SK-N-SH treated with all-trans-retinoic acid at 6 μM for 48 hours (cell line): ENCODE measurements around the gene PCBP3.

Source experiments
- ATAC-seq: fragments of 200-7000 bp; cut with Tn5 transposase; 3 replicates; pipeline ENCODE4 v1.9.1; 2020; ENCODE audit warnings: mild to moderate bottlenecking, moderate library complexity
- ARNTL ChIP-seq: fragments of 450-650 bp; formaldehyde crosslinking; IDR thresholded peaks from 2 replicates; pipeline ENCODE4 v1.5.0; 2020; ENCODE audit warnings: low read depth, mild to moderate bottlenecking, moderate library complexity, borderline replicate concordance
- BACH2 ChIP-seq: fragments of 250-450 bp; sonication (Bioruptor Pico); IDR thresholded peaks from 2 replicates; pipeline ENCODE4 v1.9.0; 2021; ENCODE audit warnings: mild to moderate bottlenecking, borderline replicate concordance
- CSDC2 ChIP-seq: fragments of 250-450 bp; sonication (Bioruptor Pico); IDR thresholded peaks from 2 replicates; pipeline ENCODE4 v1.5.0; 2020; ENCODE audit warnings: mild to moderate bottlenecking, moderate library complexity
- GLIS3 ChIP-seq: fragments of 250-450 bp; sonication (Bioruptor Pico); IDR thresholded peaks from 2 replicates; pipeline ENCODE4 v1.5.0; 2020; ENCODE audit warnings: mild to moderate bottlenecking, moderate library complexity
- ISL1 ChIP-seq: fragments of 250-450 bp; sonication (Bioruptor Pico); IDR thresholded peaks from 2 replicates; pipeline ENCODE4 v2.1.2; 2022; ENCODE audit warnings: mild to moderate bottlenecking, moderate library complexity
- RARB ChIP-seq: fragments of 250-450 bp; sonication (Bioruptor Pico); IDR thresholded peaks from 2 replicates; pipeline ENCODE4 v1.8.0; 2021; ENCODE audit warnings: mild to moderate bottlenecking, moderate library complexity
- TCF4 ChIP-seq: fragments of 250-450 bp; sonication (Bioruptor Pico); IDR thresholded peaks from 2 replicates; pipeline ENCODE4 v1.8.0; 2021; ENCODE audit warnings: mild to moderate bottlenecking, moderate library complexity, borderline replicate concordance
- TOX ChIP-seq: fragments of 250-450 bp; sonication (Bioruptor Pico); IDR thresholded peaks from 2 replicates; pipeline ENCODE4 v1.8.0; 2021; ENCODE audit warnings: mild to moderate bottlenecking, moderate library complexity, borderline replicate concordance
- ZFP30 ChIP-seq: fragments of 450-650 bp; formaldehyde crosslinking; IDR thresholded peaks from 2 replicates; pipeline ENCODE4 v1.5.0; 2022; ENCODE audit warnings: mild to moderate bottlenecking, moderate library complexity
- ZNF70 ChIP-seq: fragments of 450-650 bp; formaldehyde crosslinking; IDR thresholded peaks from 2 replicates; pipeline ENCODE4 v1.5.0; 2020; ENCODE audit warnings: mild to moderate bottlenecking, moderate library complexity
- TF ChIP-seq, protein P1 (sequence below): fragments of 250-450 bp; sonication (Bioruptor Pico); IDR thresholded peaks from 2 replicates; pipeline ENCODE4 v1.5.1; 2020; ENCODE audit warnings: low read depth, mild to moderate bottlenecking, moderate library complexity
- TF ChIP-seq, protein P2 (sequence below): fragments of 250-450 bp; sonication (Bioruptor Pico); IDR thresholded peaks from 2 replicates; pipeline ENCODE4 v1.8.0; 2021; ENCODE audit warnings: low read depth, mild to moderate bottlenecking, moderate library complexity, borderline replicate concordance
- TF ChIP-seq, protein P3 (sequence below): fragments of 250-450 bp; sonication (Bioruptor Pico); IDR thresholded peaks from 2 replicates; pipeline ENCODE4 v1.8.0; 2020; ENCODE audit warnings: mild to moderate bottlenecking, moderate library complexity, borderline replicate concordance

PCBP3 gene

DNA sequence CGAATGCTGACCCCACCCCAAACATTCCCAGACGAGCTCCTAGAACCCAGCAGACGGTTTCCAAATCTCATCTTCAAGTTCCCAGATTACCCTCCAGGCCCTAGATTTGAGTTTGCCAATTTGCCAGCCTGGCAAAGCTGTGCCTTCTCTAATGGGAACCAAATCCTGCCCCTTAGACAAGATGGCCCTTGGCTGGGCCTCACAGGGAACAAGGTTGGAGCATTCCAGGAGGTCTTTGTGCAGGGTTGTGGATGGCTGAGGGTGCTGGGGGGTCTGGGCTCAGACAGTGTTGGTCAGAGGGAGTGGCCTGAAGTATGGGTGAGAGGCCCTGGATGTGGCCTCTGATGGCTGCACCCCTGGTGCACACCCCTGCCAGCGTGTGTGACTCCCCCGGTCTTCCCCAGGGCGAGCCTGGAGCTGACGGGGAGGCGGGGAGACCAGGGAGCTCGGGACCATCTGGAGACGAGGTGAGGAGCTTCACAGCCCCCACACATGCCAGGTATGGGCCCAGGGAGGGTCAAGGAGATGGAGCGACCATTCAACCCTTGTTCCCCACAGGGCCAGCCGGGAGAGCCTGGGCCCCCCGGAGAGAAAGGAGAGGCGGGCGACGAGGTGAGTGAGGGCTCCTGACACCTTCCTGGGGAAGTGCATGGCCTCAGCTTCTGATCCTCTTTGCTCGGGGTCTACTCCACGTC lies 348.2 kb downstream of the PCBP3 start:
- no peak for TF ChIP-seq GLIS3
- TF ChIP-seq TCF4 (CRISPR knock-in tag), result no peak
- no peak for TF ChIP-seq ARNTL (CRISPR knock-in tag)
- TF ChIP-seq TOX, result no peak
- TF ChIP-seq RARB, result no peak
- no peak for TF ChIP-seq ZFP30 (CRISPR knock-in tag)
- no peak for TF ChIP-seq CSDC2 (CRISPR knock-in tag)
- TF ChIP-seq, protein P1, sequence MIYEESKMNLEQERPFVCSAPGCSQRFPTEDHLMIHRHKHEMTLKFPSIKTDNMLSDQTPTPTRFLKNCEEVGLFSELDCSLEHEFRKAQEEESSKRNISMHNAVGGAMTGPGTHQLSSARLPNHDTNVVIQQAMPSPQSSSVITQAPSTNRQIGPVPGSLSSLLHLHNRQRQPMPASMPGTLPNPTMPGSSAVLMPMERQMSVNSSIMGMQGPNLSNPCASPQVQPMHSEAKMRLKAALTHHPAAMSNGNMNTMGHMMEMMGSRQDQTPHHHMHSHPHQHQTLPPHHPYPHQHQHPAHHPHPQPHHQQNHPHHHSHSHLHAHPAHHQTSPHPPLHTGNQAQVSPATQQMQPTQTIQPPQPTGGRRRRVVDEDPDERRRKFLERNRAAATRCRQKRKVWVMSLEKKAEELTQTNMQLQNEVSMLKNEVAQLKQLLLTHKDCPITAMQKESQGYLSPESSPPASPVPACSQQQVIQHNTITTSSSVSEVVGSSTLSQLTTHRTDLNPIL, result no peak
- no peak for TF ChIP-seq ISL1
- TF ChIP-seq, protein P2, sequence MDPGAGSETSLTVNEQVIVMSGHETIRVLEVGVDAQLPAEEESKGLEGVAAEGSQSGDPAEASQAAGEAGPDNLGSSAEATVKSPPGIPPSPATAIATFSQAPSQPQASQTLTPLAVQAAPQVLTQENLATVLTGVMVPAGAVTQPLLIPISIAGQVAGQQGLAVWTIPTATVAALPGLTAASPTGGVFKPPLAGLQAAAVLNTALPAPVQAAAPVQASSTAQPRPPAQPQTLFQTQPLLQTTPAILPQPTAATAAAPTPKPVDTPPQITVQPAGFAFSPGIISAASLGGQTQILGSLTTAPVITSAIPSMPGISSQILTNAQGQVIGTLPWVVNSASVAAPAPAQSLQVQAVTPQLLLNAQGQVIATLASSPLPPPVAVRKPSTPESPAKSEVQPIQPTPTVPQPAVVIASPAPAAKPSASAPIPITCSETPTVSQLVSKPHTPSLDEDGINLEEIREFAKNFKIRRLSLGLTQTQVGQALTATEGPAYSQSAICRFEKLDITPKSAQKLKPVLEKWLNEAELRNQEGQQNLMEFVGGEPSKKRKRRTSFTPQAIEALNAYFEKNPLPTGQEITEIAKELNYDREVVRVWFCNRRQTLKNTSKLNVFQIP, result no peak
- TF ChIP-seq, protein P3, sequence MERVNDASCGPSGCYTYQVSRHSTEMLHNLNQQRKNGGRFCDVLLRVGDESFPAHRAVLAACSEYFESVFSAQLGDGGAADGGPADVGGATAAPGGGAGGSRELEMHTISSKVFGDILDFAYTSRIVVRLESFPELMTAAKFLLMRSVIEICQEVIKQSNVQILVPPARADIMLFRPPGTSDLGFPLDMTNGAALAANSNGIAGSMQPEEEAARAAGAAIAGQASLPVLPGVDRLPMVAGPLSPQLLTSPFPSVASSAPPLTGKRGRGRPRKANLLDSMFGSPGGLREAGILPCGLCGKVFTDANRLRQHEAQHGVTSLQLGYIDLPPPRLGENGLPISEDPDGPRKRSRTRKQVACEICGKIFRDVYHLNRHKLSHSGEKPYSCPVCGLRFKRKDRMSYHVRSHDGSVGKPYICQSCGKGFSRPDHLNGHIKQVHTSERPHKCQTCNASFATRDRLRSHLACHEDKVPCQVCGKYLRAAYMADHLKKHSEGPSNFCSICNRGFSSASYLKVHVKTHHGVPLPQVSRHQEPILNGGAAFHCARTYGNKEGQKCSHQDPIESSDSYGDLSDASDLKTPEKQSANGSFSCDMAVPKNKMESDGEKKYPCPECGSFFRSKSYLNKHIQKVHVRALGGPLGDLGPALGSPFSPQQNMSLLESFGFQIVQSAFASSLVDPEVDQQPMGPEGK (CRISPR knock-in tag), result no peak
- no peak for TF ChIP-seq ZNF70 (CRISPR knock-in tag)
- no peak for TF ChIP-seq BACH2 (CRISPR knock-in tag)
- no peak for ATAC-seq
